ENCODE data around the gene TNS3. TPM values are rescaled to one million over a fixed set of nuclear protein-coding genes. Genes with fewer than 3 reads are reported as not detected.

The TNS3 gene
- total and polyA plus RNA-seq, 2 of the 13 experiments (the other 11 are each of a cell fraction or from before 2014, with no cell fraction given), result 52.9 to 55.7 TPM

- TF ChIP-seq MYNN (CRISPR knock-in tag; IDR thresholded peaks at IDR 0.05; ENCODE audit: low read depth) (no peak), HNF1B (CRISPR knock-in tag; IDR thresholded peaks at IDR 0.05) (no peak), PRDM4 (CRISPR knock-in tag; IDR thresholded peaks at IDR 0.05; ENCODE audit: borderline replicate concordance) (no peak), RBM39 (IDR thresholded peaks at IDR 0.05; ENCODE audit: low read depth, low read length, poor library complexity, severe bottlenecking) (no peak), ZFP82 (CRISPR knock-in tag; IDR thresholded peaks at IDR 0.05; ENCODE audit: borderline replicate concordance) (no peak), ZNF512B (CRISPR knock-in tag; IDR thresholded peaks at IDR 0.05; ENCODE audit: borderline replicate concordance) (no peak), ZNF780A (CRISPR knock-in tag; IDR thresholded peaks at IDR 0.05) (no peak), MIER2 (CRISPR knock-in tag; IDR thresholded peaks at IDR 0.05) (no peak)
These were observed 207.4 kb downstream of the TNS3 start (continued) for GRCh38 chr7:47374538-47374937.

All from HepG2 (cell line).